HG02943 (cell line): ENCODE results near the gene EXOC4.
"Not testable (repeated sequence)": the region's sequence is repeated elsewhere in the genome, so short reads cannot be mapped to it uniquely, and the experiment has no call there.

Source experiments
- ATAC-seq: cut with Tn5 transposase; IDR thresholded peaks from one replicate; pipeline ENCODE4 v1.9.1; 2021; ENCODE audit warnings: mild to moderate bottlenecking, low read depth, moderate library complexity; ENCODE audit not compliant: unreplicated experiment

EXOC4 gene

GRCh38 chr7:134070673-134071072, 817.8 kb downstream of the EXOC4 start:
- ATAC-seq: no peak

GRCh38 chr7:134071355-134072331, 818.8 kb downstream of the EXOC4 start:
- ATAC-seq: no peak

GRCh38 chr7:134073276-134073675, 820.4 kb downstream of the EXOC4 start:
- ATAC-seq: no peak

GRCh38 chr7:134075799-134076198, 822.9 kb downstream of the EXOC4 start:
- no peak for ATAC-seq

GRCh38 chr7:134077560-134077959, 824.7 kb downstream of the EXOC4 start:
- not testable (repeated sequence) for ATAC-seq

GRCh38 chr7:134078991-134079390, 826.1 kb downstream of the EXOC4 start:
- no peak for ATAC-seq

- ATAC-seq: no peak
Observed at GRCh38 chr7:134081695-134082094, 828.8 kb downstream of the EXOC4 start.

GRCh38 chr7:134083766-134084487, 831.0 kb downstream of the EXOC4 start:
- ATAC-seq: no peak

GRCh38 chr7:134084488-134085144, 831.7 kb downstream of the EXOC4 start:
- ATAC-seq: no peak

- no peak for ATAC-seq
Observed at GRCh38 chr7:134085311-134085710, 832.4 kb downstream of the EXOC4 start.

GRCh38 chr7:134086998-134087735, 834.3 kb downstream of the EXOC4 start:
- ATAC-seq: no peak

- no peak for ATAC-seq
Observed at GRCh38 chr7:134088199-134088598, 835.3 kb downstream of the EXOC4 start.

- ATAC-seq: no peak
Observed at GRCh38 chr7:134089446-134089845, 836.6 kb downstream of the EXOC4 start.

- no peak for ATAC-seq
Observed at GRCh38 chr7:134098072-134098471, 845.2 kb downstream of the EXOC4 start.

GRCh38 chr7:134101716-134102115, 848.8 kb downstream of the EXOC4 start:
- no peak for ATAC-seq

GRCh38 chr7:134104166-134104565, 851.3 kb downstream of the EXOC4 start:
- no peak for ATAC-seq

- no peak for ATAC-seq
Observed at GRCh38 chr7:134105841-134106240, 853.0 kb downstream of the EXOC4 start.

GRCh38 chr7:134108802-134109201, 855.9 kb downstream of the EXOC4 start:
- ATAC-seq: no peak

- ATAC-seq: no peak
Observed at GRCh38 chr7:134113655-134114054, 860.8 kb downstream of the EXOC4 start.

GRCh38 chr7:134114992-134115391, 862.1 kb downstream of the EXOC4 start:
- ATAC-seq: no peak
